ENCODE results near the gene FRMPD4.

Gene FRMPD4

GRCh38 chrX:12681047-12681446, 542.8 kb downstream of the FRMPD4 start:
- no peak for DNase-seq

GRCh38 chrX:12685541-12685940, 547.3 kb downstream of the FRMPD4 start:
- DNase-seq: no peak

GRCh38 chrX:12686331-12686730, 548.1 kb downstream of the FRMPD4 start:
- DNase-seq: no peak

- DNase-seq: no peak
Observed at GRCh38 chrX:12690646-12691045, 552.4 kb downstream of the FRMPD4 start.

GRCh38 chrX:12693754-12694153, 555.5 kb downstream of the FRMPD4 start:
- DNase-seq: no peak

- DNase-seq: no peak
Observed at GRCh38 chrX:12700745-12701144, 562.5 kb downstream of the FRMPD4 start.

- DNase-seq: peak in 1 of 5 experiments; percentile 34
Observed at GRCh38 chrX:12701628-12702027, 563.4 kb downstream of the FRMPD4 start.

- peak in 1 of 5 experiments; percentile 5 for DNase-seq
Observed at GRCh38 chrX:12702509-12703091, 564.3 kb downstream of the FRMPD4 start.

GRCh38 chrX:12704706-12705105, 566.4 kb downstream of the FRMPD4 start:
- DNase-seq: no peak

- DNase-seq: no peak
Observed at GRCh38 chrX:12709047-12709446, 570.8 kb downstream of the FRMPD4 start.

- DNase-seq: no peak
Observed at GRCh38 chrX:12711435-12712040, 573.3 kb downstream of the FRMPD4 start.

GRCh38 chrX:12716574-12716973, 578.3 kb downstream of the FRMPD4 start:
- DNase-seq: no peak

- DNase-seq: no peak
Observed at GRCh38 chrX:12719837-12720236, 581.6 kb downstream of the FRMPD4 start.

- DNase-seq: no peak
Observed at GRCh38 chrX:12721042-12721441, 582.8 kb downstream of the FRMPD4 start.

GRCh38 chrX:12722314-12722713, 584.0 kb downstream of the FRMPD4 start:
- DNase-seq: no peak

- no peak for DNase-seq
Observed at GRCh38 chrX:12741416-12741815, 603.1 kb downstream of the FRMPD4 start.

GRCh38 chrX:12747433-12747832, 609.2 kb downstream of the FRMPD4 start:
- no peak for DNase-seq

- DNase-seq: no peak
Observed at GRCh38 chrX:12751887-12752286, 613.6 kb downstream of the FRMPD4 start.

- DNase-seq: no peak
Observed at GRCh38 chrX:12753366-12753765, 615.1 kb downstream of the FRMPD4 start.

GRCh38 chrX:12758291-12758690, 620.0 kb downstream of the FRMPD4 start:
- no peak for DNase-seq

GRCh38 chrX:12767856-12768255, 629.6 kb downstream of the FRMPD4 start:
- no peak for DNase-seq

- no peak for DNase-seq
Observed at GRCh38 chrX:12768491-12768890, 630.2 kb downstream of the FRMPD4 start.

- peak in 1 of 5 experiments; percentile 17 for DNase-seq
Observed at GRCh38 chrX:12770440-12770839, 632.2 kb downstream of the FRMPD4 start.

- DNase-seq: peak; percentile 39 to 88 (median 46)
Observed at GRCh38 chrX:12771445-12772069, 633.3 kb downstream of the FRMPD4 start.

All from T-helper 2 cell (primary cell).